VCaP (cell line): ENCODE results near the gene ALLC.
"Not testable (repeated sequence)": the region's sequence is repeated elsewhere in the genome, so short reads cannot be mapped to it uniquely, and the experiment has no call there.

Source experiments
- H3K27ac ChIP-seq: fragments of 450-650 bp; 2 replicates; pipeline ENCODE4 v1.5.1; 2017
- TF ChIP-seq, protein P1 (sequence below): fragments of 450-650 bp; conservative IDR thresholded peaks from 2 replicates; pipeline ENCODE4 v1.5.1; 2017; ENCODE audit warnings: mild to moderate bottlenecking, moderate library complexity

ALLC gene

GRCh38 chr2:3657881-3658280, at the start of gene ALLC:
TSS of gene ALLC (plus strand) at chr2:3658200. CDS start at chr2:3671158, 12,958 bp downstream.
- no peak within 1 kb of the TSS for H3K27ac ChIP-seq
- TF ChIP-seq, protein P1, sequence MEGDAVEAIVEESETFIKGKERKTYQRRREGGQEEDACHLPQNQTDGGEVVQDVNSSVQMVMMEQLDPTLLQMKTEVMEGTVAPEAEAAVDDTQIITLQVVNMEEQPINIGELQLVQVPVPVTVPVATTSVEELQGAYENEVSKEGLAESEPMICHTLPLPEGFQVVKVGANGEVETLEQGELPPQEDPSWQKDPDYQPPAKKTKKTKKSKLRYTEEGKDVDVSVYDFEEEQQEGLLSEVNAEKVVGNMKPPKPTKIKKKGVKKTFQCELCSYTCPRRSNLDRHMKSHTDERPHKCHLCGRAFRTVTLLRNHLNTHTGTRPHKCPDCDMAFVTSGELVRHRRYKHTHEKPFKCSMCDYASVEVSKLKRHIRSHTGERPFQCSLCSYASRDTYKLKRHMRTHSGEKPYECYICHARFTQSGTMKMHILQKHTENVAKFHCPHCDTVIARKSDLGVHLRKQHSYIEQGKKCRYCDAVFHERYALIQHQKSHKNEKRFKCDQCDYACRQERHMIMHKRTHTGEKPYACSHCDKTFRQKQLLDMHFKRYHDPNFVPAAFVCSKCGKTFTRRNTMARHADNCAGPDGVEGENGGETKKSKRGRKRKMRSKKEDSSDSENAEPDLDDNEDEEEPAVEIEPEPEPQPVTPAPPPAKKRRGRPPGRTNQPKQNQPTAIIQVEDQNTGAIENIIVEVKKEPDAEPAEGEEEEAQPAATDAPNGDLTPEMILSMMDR, result no peak

GRCh38 chr2:3608373-3609278, 49.4 kb upstream of the ALLC start:
- H3K27ac ChIP-seq, result no peak overlapping the region
- TF ChIP-seq, protein P1, result no peak

GRCh38 chr2:3609279-3609673, 48.7 kb upstream of the ALLC start:
- H3K27ac ChIP-seq, result not testable (repeated sequence)

DNA sequence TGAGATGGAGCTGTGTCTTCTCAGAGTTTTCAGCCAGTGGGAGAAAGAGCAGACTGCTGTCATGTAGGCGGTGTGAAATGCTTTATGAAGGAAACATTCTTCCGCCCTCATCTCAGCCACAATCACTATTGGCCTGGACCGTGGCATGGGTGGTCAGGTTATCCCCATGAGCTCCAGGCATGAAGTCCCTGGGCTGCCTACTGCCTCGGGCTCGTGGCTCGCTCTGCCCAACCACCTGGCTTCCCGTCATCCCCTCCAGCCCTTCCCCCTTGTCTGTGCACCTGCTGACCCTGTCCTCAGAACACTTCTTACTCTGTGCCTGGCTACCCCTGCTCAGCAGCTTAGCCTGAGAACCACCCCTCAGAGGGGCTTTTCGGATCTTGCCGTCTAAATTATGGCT, 47.6 kb upstream of the ALLC start:
- TF ChIP-seq, protein P1, result no peak
- no peak overlapping the region for H3K27ac ChIP-seq

GRCh38 chr2:3610881-3611505, 47.0 kb upstream of the ALLC start:
- TF ChIP-seq, protein P1, result no peak

DNA sequence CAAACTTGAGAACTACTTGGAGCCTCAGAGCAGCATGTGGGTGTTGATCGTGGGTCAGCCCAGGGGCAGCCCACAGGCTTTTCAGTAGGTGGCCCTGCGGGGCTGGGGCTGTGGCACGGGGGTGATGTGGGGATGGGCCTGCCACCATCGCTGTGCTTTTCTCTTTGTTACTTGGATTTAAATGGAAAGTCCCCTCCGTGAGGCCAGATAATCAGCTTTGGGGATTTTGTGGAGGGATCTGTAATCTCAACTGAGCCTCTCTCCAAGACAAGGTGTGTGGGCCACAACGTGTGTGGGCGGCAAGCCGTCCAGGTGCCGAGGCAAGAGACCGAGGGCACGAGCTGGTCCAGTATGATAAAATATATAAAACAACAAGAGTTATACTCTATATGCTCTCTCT, 46.4 kb upstream of the ALLC start:
- H3K27ac ChIP-seq, result no peak overlapping the region
- TF ChIP-seq, protein P1, result no peak

More at GRCh38 chr2:3610881-3611505, 47.0 kb upstream of the ALLC start:
- no peak overlapping the region for H3K27ac ChIP-seq

GRCh38 chr2:3612639-3613523, 45.1 kb upstream of the ALLC start:
- no peak overlapping the region for H3K27ac ChIP-seq
- TF ChIP-seq, protein P1, result no peak
